Amygdala (tissue), 56 donors: ENCODE results near the gene PCDH18.

Experiments
- DNase-seq, 56 donors: peaks; one replicate each; lab custom pipeline; 2025; lab: John Stamatoyannopoulos, UW

Gene PCDH18

GRCh38 chr4:137474711-137475301, 57.5 kb downstream of the PCDH18 start:
- peak in 1 of 56 donors; percentile 2 for DNase-seq

GRCh38 chr4:137471895-137472294, 60.4 kb downstream of the PCDH18 start:
- DNase-seq: no peak

- no peak for DNase-seq
These were observed 60.8 kb downstream of the PCDH18 start for GRCh38 chr4:137471461-137471860.

GRCh38 chr4:137470806-137471205, 61.5 kb downstream of the PCDH18 start:
- no peak for DNase-seq
